ENCODE measurements around the gene CCDC43.
"Not testable (repeated sequence)": the region's sequence is repeated elsewhere in the genome, so short reads cannot be mapped to it uniquely, and the experiment has no call there.

Gene CCDC43, protein sequence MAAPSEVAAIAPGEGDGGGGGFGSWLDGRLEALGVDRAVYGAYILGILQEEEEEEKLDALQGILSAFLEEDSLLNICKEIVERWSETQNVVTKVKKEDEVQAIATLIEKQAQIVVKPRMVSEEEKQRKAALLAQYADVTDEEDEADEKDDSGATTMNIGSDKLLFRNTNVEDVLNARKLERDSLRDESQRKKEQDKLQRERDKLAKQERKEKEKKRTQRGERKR

GRCh38 chr17:44689477-44690217 is at the start of gene CCDC43:
TSS of gene CCDC43 (minus strand) at chr17:44689776. CDS start at chr17:44689753, 23 bp downstream.
- DNase-seq = peak; percentile 89

DNA sequence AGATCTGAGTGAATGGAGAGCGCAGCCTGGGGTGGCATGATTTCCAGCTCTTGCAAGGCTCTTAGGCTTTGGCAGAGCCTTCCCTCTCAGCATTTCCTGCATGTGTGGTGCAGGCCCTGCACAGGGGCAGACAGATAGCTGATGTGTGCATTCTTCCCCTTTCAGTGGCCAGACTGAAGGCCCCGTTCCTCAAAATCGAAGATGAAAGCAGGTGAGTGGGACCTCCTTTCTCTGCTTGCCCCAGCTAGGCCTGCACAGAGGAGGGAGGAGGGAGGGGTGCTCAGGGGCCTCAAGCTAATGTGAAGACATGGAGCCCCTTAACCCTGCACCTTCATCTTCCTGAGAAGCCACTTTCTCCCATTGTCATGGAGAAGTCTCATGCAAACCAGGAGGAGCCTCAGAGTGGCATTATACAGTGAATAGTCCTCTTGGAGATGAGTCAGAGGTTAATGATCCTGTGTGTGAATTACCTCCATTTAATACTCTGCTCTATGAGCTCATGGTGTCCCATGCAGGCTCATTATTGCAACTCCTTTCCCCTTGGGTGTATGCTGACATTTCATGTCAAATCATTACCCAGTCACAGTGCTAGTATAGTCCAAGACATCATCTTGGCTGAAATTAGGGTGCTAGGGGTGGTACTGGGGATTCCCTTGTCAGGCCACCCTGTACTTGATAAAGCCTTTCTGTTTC is 48.8 kb upstream of the CCDC43 start:
- no peak for DNase-seq

GRCh38 chr17:44736551-44737240 is 47.1 kb upstream of the CCDC43 start:
- DNase-seq = no peak

- DNase-seq = no peak
Measured at GRCh38 chr17:44734272-44734671, 44.7 kb upstream of the CCDC43 start.

DNA sequence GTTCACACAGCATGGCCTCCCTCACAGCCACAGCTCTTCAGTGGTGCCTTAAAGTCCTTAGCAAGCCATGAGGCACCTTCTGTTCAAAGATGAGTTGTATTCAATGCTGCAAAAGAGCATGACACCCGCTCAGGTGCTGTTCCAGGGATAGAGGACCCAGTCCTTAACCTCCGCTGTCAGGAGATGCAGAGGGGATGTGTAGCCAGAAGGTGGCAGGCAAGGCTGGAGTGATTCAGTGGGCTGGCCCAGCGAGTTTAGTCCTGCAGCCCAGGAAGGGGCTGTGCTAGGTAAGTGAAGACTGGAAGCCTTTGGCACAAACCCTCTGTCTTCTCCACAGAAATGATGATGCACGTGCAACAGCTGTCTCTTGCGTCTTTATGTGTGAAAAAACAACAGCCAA is 44.2 kb upstream of the CCDC43 start:
- no peak for DNase-seq

- DNase-seq = not testable (repeated sequence)
Measured at GRCh38 chr17:44726121-44726520, 36.5 kb upstream of the CCDC43 start.

- no peak for DNase-seq
Measured at GRCh38 chr17:44722254-44722653, 32.7 kb upstream of the CCDC43 start.

GRCh38 chr17:44719444-44719843 is 29.9 kb upstream of the CCDC43 start:
- DNase-seq = no peak

DNA sequence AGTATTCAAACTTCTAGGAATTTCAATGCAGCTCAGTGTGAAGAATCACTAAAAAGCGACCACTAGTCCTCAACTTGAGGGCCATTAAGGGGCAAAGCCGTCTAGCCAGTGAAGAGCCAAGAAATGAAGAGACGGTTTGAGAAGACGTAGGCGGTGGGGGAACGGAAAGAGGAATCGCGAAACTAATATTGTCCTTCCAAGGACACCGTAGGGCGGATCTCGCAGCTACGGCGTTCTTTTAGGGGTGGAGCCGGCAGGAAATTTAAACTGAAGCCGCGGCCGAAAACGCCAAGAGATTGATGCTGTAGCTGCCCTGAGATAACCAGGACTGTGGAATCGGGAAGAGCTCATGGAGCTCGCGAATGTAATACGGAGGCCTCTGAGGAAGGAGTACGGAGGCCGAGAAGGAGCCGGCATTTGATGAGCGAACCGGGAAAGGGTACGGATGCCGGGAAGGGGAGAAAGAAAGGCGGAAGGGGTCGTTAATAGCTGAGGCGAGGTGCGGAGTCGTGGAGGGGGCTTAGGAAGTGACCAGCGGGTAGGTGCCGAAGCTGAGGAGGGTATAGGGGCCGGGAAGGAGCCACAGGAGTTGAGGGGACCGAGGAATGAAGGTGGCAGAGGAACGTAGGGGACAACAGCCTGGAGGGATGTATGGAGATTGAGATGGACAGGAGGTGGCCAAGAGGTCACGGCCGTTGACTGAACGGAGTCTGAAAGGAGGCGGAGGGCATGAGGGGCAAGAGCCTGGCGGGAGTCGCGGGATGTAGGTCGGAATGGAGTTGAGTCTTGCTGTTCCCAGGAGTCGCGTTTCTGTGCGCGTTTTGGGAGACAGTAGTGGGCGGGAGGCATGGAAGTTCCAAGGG is 19.1 kb upstream of the CCDC43 start, which contains the start of gene DBF4B:
Gene DBF4B (plus strand): TSS at position 265 of the 863 bp plus-strand sequence. CDS start 156 bp downstream, at position 421.
- DNase-seq = peak; percentile 71

DNA sequence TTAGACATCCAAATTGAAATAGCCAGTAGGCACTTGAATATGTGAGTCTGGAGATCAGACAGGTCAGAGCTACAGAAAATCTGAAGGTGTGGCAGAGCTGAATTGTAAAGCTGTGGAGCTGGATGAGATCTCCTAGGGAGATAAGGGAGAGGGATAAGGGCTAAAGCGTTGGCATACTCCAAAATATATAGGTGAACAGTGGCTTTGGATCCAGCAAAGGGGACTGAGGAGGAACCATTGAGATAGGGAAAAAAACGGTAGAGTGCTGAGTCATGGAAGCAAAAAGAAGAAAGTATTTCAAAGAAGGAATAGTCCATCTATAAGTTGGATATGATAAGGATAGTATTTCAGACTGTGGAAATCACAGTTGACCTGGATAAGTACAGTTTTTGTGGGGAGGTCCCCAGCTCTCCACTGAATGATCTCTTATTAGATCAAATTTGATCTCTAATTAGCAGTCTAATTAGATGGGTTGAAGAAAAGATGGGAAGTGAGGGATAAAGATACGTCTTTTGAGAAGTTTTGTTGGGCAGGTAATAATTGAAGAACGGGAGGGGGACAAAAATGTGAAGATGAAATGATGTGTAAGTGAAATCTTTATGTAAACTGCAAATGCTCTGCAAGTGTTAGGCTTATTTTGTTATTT is 18.3 kb upstream of the CCDC43 start:
- no peak for DNase-seq

DNA sequence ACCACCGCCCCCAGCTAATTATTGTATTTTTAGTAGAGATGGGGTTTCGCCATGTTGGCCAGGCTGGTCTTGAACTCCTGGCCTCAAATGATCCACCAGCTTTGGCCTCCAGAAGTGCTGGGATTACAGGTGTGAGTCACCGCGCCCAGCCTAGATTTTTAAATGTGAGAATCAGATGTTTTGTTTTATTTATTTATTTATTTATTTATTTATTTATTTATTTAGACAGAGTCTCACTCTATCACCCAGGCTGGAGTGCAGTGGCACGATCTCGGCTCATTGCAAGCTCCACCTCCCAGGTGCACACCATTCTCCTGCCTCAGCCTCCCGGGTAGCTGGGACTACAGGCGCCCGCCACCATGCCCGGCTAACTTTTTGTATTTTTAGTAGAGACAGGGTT is 10.7 kb upstream of the CCDC43 start:
- not testable (repeated sequence) for DNase-seq

DNA sequence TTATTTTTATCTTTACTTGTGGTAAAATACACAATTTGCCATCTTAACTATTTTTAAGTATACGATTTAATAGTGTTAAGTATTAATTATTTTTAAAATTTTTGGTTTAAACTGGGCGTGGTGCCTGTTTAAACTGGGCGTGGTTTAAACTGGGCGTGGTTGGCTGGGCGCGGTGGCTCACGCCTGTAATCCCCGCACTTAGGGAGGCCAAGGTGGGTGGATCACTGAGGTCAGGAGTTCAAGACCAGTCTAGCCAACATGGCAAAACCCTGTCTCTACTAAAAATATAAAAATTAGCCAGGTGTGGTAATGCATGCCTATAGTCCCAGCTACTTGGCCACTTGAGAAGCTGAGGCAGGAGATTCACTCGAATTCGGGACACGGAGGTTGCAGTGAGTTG is 4.0 kb upstream of the CCDC43 start:
- DNase-seq = no peak

GRCh38 chr17:44690746-44691306 is 1.2 kb upstream of the CCDC43 start:
- not testable (repeated sequence) for DNase-seq

DNA sequence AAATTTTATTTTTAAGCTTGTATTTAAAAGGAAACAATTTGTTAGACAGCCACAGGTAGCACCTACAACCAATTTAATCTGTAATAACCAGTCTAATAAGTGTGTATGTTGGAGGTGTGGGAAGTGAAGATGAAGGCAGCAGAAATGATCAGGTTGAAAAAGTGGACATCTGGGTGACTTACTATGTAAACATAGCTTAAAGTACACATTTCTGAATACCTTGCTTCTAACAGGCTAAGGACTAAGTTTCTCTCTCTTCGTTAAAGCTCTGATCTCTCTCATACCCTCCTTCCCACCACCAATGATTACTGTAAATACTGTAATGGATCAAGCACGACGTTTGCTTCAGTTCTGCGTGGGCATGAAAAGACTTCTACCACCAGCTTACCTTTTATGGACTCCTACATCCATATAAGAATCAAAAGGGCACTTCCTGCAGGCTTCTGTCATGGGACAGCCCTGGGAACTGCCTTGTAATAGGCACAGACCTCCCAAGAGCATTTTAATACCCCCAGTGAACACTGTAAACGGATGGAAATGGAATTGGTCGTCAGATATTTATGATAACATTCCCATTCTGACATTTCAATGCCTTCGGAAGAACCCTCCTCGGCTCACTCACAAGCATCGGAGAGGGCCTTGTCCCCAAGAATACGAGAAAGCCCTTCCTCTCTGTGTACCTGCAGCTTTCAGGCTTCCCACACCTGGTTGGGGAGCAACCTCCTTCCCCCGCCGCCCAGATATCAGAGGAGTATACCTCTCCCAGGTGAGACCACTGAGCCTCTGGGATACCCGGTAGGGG is 700 bp downstream of the CCDC43 start:
- no peak for DNase-seq

GRCh38 chr17:44688200-44688599 is 1.4 kb downstream of the CCDC43 start:
- DNase-seq = no peak

DNA sequence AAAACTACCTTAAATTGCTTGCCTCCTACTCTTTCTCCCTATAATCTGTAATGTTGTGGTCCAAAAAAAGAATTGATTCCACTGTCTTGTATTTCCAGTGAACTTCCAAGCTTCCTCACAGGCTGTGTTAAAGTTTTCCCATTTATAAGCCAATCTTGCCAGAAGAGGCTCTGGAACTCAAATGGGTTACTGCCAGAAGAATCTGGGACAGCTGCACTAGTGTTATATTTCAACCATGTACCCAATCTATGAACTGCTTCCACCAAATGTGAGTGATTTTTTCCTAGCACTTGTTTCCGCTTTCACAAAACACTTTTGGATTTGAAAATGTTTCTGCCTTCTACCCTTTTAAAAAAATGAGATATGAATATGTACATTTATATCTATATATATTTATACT is 1.8 kb downstream of the CCDC43 start:
- DNase-seq = no peak

DNA sequence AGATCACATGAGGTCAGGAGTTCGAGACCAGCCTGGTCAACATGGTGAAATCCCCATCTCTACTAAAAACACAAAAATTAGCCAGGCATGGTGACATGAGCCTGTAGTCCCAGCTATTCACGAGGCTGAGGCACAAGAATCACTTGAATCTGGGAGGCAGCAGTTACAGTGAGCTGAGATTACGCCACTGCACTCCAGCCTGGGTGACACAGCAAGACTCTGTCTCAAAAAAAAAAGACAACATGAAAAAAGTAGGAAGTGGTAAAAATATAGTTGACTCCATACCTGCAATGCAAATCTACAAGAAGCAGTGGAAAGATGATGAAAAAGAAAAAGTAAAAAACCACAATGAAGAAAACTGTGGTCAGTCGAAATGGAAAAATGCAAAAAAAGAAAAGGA is 6.3 kb downstream of the CCDC43 start:
- not testable (repeated sequence) for DNase-seq

- DNase-seq = no peak
Measured at GRCh38 chr17:44677136-44677535, 12.4 kb downstream of the CCDC43 start.

- DNase-seq = no peak
Measured at GRCh38 chr17:44673893-44674292, 15.7 kb downstream of the CCDC43 start.

DNA sequence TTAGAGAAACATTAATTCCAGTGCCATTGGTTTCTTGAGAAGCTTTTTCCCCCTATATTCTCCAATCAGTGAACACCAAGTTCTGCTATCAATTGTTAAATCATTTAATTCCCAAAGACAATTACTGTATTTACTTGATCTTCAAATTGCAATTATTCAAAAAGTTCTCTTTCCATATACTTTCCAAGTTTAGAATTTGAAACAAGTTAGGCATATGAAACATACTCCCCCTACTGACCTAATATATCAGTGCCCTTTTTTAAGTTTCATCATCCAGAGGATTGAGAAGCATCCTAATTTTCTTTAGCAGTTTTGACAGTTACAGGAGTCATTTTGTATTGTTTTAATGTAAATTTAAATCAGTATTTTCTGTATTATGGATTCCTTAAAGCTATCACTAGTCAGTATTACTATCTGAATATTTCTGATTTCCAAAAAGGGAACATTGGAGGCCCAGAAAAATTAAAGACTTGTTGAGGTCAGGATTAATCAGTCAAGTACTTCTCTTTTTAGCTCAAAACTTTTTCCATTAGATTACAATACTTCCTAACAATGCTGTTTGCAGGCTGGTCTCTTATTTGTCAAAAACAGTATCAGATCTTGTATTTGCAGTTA is 17.0 kb downstream of the CCDC43 start:
- DNase-seq = no peak

Data from activated effector memory CD4-positive, alpha-beta T cell treated with Interleukin-2 at 50 U/mL for 16 hours (primary cell).